ENCODE results near the gene TEC. TPM values are rescaled to one million over a fixed set of nuclear protein-coding genes. Genes with fewer than 3 reads are reported as not detected.
A peak's percentile ranks its signal among the peaks of the same experiment; 100 is the strongest.

Gene TEC
- total RNA-seq, 1 donor from 2014 or later = 8.8 TPM

GRCh38 chr4:48261281-48261680 is 8.4 kb downstream of the TEC start:
- Mint-ChIP-seq H3K27me3 (no peaks in the 10 kb centered on the region), H3K4me1 (peaks cover 42% of the 10 kb centered on the region), H3K36me3 (ENCODE audit: low read depth) (peaks cover 4% of the 10 kb centered on the region), H3K27ac (peak overlapping the region; percentile 47), H3K9me3 (no peaks in the 10 kb centered on the region), H3K4me3 (peak overlapping the region; percentile 56)
- DNase-seq (no peak), ATAC-seq (ENCODE audit: low read depth) (no peak)
- intact Hi-C loops (cut with micrococcal nuclease) = loop anchor here (2.0 kb wide), 1 partner anchor 26 kb away; no protein-coding TSS in a partner anchor
- TF ChIP-seq, protein P1, sequence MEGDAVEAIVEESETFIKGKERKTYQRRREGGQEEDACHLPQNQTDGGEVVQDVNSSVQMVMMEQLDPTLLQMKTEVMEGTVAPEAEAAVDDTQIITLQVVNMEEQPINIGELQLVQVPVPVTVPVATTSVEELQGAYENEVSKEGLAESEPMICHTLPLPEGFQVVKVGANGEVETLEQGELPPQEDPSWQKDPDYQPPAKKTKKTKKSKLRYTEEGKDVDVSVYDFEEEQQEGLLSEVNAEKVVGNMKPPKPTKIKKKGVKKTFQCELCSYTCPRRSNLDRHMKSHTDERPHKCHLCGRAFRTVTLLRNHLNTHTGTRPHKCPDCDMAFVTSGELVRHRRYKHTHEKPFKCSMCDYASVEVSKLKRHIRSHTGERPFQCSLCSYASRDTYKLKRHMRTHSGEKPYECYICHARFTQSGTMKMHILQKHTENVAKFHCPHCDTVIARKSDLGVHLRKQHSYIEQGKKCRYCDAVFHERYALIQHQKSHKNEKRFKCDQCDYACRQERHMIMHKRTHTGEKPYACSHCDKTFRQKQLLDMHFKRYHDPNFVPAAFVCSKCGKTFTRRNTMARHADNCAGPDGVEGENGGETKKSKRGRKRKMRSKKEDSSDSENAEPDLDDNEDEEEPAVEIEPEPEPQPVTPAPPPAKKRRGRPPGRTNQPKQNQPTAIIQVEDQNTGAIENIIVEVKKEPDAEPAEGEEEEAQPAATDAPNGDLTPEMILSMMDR (IDR thresholded peaks at IDR 0.05) = no peak
- ChIA-PET POLR2A (no interaction called here), CTCF (no interaction called here)

DNA sequence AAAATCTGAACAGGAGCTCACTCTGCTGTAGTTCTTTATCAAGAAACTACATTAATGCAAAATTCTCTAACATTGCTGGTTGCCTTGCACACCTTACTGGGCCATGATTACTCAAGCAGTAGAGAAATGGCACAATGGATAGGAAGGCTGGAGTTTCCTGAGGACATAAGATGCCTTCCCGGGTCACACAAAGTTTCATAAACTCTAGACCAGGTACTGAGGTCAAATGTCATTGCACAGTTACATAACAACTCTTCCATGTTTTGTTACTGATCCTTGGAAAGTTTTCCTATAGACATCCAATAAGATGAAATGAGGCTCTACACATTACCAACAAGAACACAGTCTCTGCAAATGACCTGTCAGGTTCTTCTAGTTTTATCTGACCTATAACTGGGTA is 9.9 kb downstream of the TEC start:
- Mint-ChIP-seq H3K36me3 (ENCODE audit: low read depth) (no peaks in the 10 kb centered on the region), H3K27ac (no peak overlapping the region), H3K9me3 (no peaks in the 10 kb centered on the region), H3K4me1 (peaks cover 47% of the 10 kb centered on the region), H3K4me3 (no peak overlapping the region), H3K27me3 (no peaks in the 10 kb centered on the region)
- intact Hi-C loops (cut with micrococcal nuclease) = loop anchor here (2.0 kb wide), 1 partner anchor 25 kb away; no protein-coding TSS in a partner anchor
- TF ChIP-seq, protein P1 (IDR thresholded peaks at IDR 0.05) = no peak
- CTCF ChIA-PET = interaction anchor here (1.0 kb wide), 1 partner anchor 117 kb away, joined by 3 read pairs; no protein-coding TSS in a partner anchor
- POLR2A ChIA-PET = interaction anchor here (0.6 to 0.7 kb wide), 2 partner anchors 80 to 212 kb away, joined by 3 to 8 read pairs; no protein-coding TSS in a partner anchor
- DNase-seq (no peak), ATAC-seq (ENCODE audit: low read depth) (no peak)

GRCh38 chr4:48258845-48259397 is 10.7 kb downstream of the TEC start:
- Mint-ChIP-seq H3K4me1 (peaks cover 47% of the 10 kb centered on the region), H3K9me3 (no peaks in the 10 kb centered on the region), H3K4me3 (no peak overlapping the region), H3K27me3 (no peaks in the 10 kb centered on the region), H3K36me3 (ENCODE audit: low read depth) (no peaks in the 10 kb centered on the region), H3K27ac (peak overlapping the region; percentile 30)
- intact Hi-C loops (cut with micrococcal nuclease) = no loop called here
- ATAC-seq (ENCODE audit: low read depth) (no peak), DNase-seq (no peak)
- POLR2A ChIA-PET = no interaction called here
- CTCF ChIA-PET = no interaction called here
- TF ChIP-seq, protein P1 (IDR thresholded peaks at IDR 0.05) = no peak

DNA sequence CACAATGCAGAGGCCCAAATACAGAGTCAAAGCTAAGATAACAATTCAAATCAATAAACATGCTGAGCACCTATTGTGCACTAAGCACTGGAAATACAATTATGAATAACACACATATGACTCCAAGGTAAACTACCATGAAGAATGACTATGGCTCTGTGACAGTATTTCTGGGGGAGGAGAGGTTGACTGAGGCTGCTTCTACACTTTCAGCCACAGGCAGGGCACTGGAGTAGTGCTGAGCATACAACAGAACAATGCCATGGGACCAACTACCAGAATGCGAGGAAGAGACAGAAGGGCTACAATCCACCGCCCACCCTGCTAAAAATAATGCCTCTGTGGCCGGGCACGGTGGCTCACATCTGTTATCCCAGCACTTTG is 13.7 kb downstream of the TEC start:
- H3K36me3 Mint-ChIP-seq (ENCODE audit: low read depth) = no peaks in the 10 kb centered on the region
- H3K4me1 Mint-ChIP-seq = peaks cover 25% of the 10 kb centered on the region
- H3K27me3 Mint-ChIP-seq = no peaks in the 10 kb centered on the region
- TF ChIP-seq, protein P1 (IDR thresholded peaks at IDR 0.05) = no peak
- no peaks in the 10 kb centered on the region for H3K9me3 Mint-ChIP-seq
- no peak overlapping the region for H3K27ac Mint-ChIP-seq
- DNase-seq (no peak), ATAC-seq (ENCODE audit: low read depth) (no peak)
- ChIA-PET CTCF (no interaction called here), POLR2A (interaction anchor here (0.6 kb wide), 1 partner anchor 45 kb away, joined by 7 read pairs; no protein-coding TSS in a partner anchor)
- no peak overlapping the region for H3K4me3 Mint-ChIP-seq
- intact Hi-C loops (cut with micrococcal nuclease) = no loop called here

- ATAC-seq (ENCODE audit: low read depth) (no peak), DNase-seq (no peak)
- Mint-ChIP-seq H3K36me3 (ENCODE audit: low read depth) (no peaks in the 10 kb centered on the region), H3K4me1 (peaks cover 19% of the 10 kb centered on the region), H3K27ac (no peak overlapping the region), H3K4me3 (no peak overlapping the region), H3K9me3 (no peaks in the 10 kb centered on the region), H3K27me3 (no peaks in the 10 kb centered on the region)
- POLR2A ChIA-PET = no interaction called here
- TF ChIP-seq, protein P1 (IDR thresholded peaks at IDR 0.05) = no peak
- CTCF ChIA-PET = no interaction called here
- intact Hi-C loops (cut with micrococcal nuclease) = no loop called here
Observed at GRCh38 chr4:48255072-48255958, 14.3 kb downstream of the TEC start.
